Measurements from ENCODE around the gene PDE6B. TPM values are rescaled to one million over a fixed set of nuclear protein-coding genes. Genes with fewer than 3 reads are reported as not detected.

Gene PDE6B
- total and polyA plus RNA-seq, 2 of the 13 experiments (the other 11 are each of a cell fraction or from before 2014, with no cell fraction given), result 0.38 to 0.40 TPM

- TF ChIP-seq ZNF800 (CRISPR knock-in tag; IDR thresholded peaks at IDR 0.05) (no peak), TOPORS (CRISPR knock-in tag; IDR thresholded peaks at IDR 0.05) (no peak), ZNF33B (CRISPR knock-in tag; IDR thresholded peaks at IDR 0.05) (no peak), SMYD3 (CRISPR knock-in tag; IDR thresholded peaks at IDR 0.05) (no peak), GMEB2 (CRISPR knock-in tag; IDR thresholded peaks at IDR 0.05; ENCODE audit: low read depth) (no peak), MXD4 (CRISPR knock-in tag; IDR thresholded peaks at IDR 0.05) (0 out of 2 replicates have a peak, but pooled peaks have one; percentile 34), ARID2 (CRISPR knock-in tag; IDR thresholded peaks at IDR 0.05; ENCODE audit: borderline replicate concordance) (no peak), YEATS4 (CRISPR knock-in tag; IDR thresholded peaks at IDR 0.05; ENCODE audit: borderline replicate concordance) (peak; percentile 50; the same call in 1 of the 2 replicates), JDP2 (CRISPR knock-in tag; IDR thresholded peaks at IDR 0.05; ENCODE audit: borderline replicate concordance) (no peak), ZNF773 (CRISPR knock-in tag; IDR thresholded peaks at IDR 0.05; ENCODE audit: borderline replicate concordance) (no peak), PTBP1 (IDR thresholded peaks at IDR 0.05; ENCODE audit: low read depth, low read length, poor library complexity, severe bottlenecking) (no peak), KAT7 (CRISPR knock-in tag; IDR thresholded peaks at IDR 0.05; ENCODE audit: borderline replicate concordance) (no peak), ZNF878 (CRISPR knock-in tag; IDR thresholded peaks at IDR 0.05) (no peak), MAZ (IDR thresholded peaks at IDR 0.05; ENCODE audit: borderline replicate concordance, low read depth, low read length) (peak; percentile 85), MAZ (CRISPR knock-in tag; IDR thresholded peaks at IDR 0.05; ENCODE audit: low read depth) (peak; percentile 53; the same call in 1 of the 2 replicates), NCOR1 (IDR thresholded peaks at IDR 0.05; ENCODE audit: borderline replicate concordance, low read length) (no peak), HHEX (CRISPR knock-in tag; IDR thresholded peaks at IDR 0.05) (no peak), ADNP (CRISPR knock-in tag; IDR thresholded peaks at IDR 0.05) (no peak), ZNF451 (CRISPR knock-in tag; IDR thresholded peaks at IDR 0.05) (no peak), SAFB2 (CRISPR knock-in tag; IDR thresholded peaks at IDR 0.05; ENCODE audit: borderline replicate concordance, low read depth) (no peak), MXD1 (CRISPR knock-in tag; IDR thresholded peaks at IDR 0.05) (no peak; the same call in 1 of the 2 replicates), PITX1 (CRISPR knock-in tag; IDR thresholded peaks at IDR 0.05) (peak; percentile 32; the same call in 1 of the 2 replicates), SIN3B (IDR thresholded peaks at IDR 0.05; ENCODE audit: low read length) (no peak), ZNF549 (CRISPR knock-in tag; IDR thresholded peaks at IDR 0.05) (no peak), ZFYVE20 (CRISPR knock-in tag; IDR thresholded peaks at IDR 0.05; ENCODE audit: borderline replicate concordance, low read depth) (no peak), ZBTB2 (CRISPR knock-in tag; IDR thresholded peaks at IDR 0.05; ENCODE audit: low read depth) (no peak)
Measured at GRCh38 chr4:705278-706082, 80.1 kb downstream of the PDE6B start, which contains the start of gene PCGF3 (continued).
